Mononuclear cell (primary cell): ENCODE data around the gene RYR2. TPM values are rescaled to one million over a fixed set of nuclear protein-coding genes. Genes with fewer than 3 reads are reported as not detected.

Experiments
- H3K27me3 ChIP-seq: 2 replicates; pipeline ENCODE4 v1.6.0; 2011; ENCODE audit warnings: low read length, control low read depth; ENCODE audit not compliant: insufficient read depth
- H3K4me1 ChIP-seq: 2 replicates; pipeline ENCODE4 v1.5.1; 2011; ENCODE audit warnings: mild to moderate bottlenecking, low read length, control low read depth; ENCODE audit not compliant: insufficient read depth
- H3K4me3 ChIP-seq: 2 replicates; pipeline ENCODE4 v1.5.1; 2011; ENCODE audit warnings: mild to moderate bottlenecking, low read length, moderate library complexity
- H3K9me3 ChIP-seq: 2 replicates; pipeline ENCODE4 v1.5.1; 2011; ENCODE audit warnings: low read depth, mild to moderate bottlenecking, control low read depth, low read length
- total RNA-seq: library from RNA; depleted of rRNA; stranded (reverse); fragments of >200 nt; gene quantifications from one replicate; pipeline ENCODE4 v1.2.3, GENCODE V29; 2012

The RYR2 gene
- total RNA-seq, 1 donor = 0.21 TPM

DNA sequence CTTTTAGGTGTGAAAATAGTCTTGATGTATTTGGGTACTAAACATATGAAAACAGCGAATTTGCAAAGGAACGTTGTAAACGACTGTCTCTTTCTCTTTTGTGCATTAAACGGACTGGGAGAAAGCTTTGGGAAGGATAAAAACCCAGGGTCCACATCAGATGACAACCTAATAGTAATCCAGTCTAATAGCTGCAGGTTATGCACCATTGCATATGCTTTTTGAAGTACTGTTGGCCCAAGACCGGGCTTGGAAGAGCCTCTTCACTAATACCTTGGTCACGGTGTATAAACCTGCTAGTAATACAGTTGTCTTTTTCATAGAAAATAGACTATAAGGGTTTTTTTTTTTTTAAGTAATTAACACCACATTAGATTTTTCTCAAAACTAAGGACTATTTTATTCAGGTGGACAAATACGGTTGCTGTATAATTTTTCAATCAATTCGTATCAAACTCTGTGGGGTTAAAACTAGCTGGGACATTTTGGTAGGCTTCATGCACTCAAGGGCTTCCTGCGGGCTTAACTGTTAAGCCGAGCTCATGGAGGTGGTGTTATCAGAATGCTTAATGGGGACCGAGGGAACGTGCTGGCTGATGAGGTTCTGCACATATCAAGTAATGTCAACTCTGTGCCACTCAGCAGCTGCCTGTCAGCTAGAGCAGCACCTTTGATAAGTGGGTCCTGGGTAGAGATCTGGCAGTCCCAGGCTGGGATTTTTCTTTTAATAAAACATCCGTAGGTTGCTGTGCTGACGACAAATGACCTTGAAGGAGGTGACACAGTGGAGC, 2.1 kb downstream of the RYR2 start:
- no peaks in the 10 kb centered on the region for H3K9me3 ChIP-seq
- no peak overlapping the region for H3K4me3 ChIP-seq
- peaks cover 65% of the 10 kb centered on the region for H3K27me3 ChIP-seq
- no peaks in the 10 kb centered on the region for H3K4me1 ChIP-seq

DNA sequence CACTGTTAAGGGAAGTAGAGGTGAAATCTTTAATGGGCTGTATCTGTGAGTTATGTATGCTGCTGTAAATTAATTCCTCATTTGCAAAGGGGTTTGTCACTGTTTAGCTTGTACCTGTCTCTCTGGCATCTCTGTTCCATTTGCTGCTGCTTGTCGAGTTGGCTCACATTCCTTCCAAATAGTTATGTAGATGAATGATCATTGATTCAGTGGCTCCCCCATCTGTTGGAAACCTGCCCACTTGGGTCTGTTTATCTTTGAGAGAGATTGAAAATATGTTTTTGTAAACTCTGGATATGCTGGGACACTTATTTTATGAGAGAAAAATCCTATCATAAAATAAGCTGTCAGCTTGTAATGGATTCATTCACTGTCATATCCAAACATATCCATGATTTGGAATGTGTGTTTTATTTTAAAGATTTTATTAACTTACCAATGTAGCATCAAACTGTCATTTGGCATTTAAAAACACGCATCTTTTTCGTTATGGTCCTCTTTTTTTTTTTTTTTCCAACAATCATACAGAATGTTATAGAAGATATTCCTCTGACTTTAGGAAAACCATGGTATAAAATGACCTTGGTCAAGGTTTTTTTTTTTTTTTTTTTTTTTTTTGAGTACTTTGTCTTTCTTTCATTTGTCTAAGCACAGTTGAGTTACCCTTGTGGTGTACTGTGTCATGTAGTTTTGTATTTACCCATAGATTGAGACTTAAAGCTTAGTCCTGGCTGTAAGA, 3.5 kb downstream of the RYR2 start:
- Histone ChIP-seq H3K27me3 (peaks cover 56% of the 10 kb centered on the region), H3K9me3 (no peaks in the 10 kb centered on the region), H3K4me3 (no peak overlapping the region), H3K4me1 (no peaks in the 10 kb centered on the region)

DNA sequence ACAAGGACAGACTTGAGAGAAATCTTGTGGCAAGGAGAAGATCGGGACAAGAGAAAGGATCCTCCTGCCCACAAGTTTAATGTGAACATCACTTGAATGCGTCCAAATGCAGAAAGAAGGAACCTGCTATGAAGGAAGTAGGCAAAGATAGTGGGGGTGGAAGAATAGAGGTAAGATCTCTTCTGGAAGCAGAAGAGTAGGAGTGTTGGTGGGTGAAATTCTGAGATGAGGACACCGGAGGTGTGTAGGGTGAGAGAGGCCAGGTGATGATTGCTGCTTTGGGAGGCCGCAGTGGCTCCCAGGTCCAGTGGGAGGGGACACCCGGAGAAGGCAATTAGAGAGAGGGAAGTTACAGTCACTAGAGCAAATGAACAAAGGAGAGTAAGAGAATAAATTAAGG, 6.8 kb downstream of the RYR2 start:
- Histone ChIP-seq H3K27me3 (peaks cover 28% of the 10 kb centered on the region), H3K4me3 (no peak overlapping the region), H3K9me3 (no peaks in the 10 kb centered on the region), H3K4me1 (no peaks in the 10 kb centered on the region)

DNA sequence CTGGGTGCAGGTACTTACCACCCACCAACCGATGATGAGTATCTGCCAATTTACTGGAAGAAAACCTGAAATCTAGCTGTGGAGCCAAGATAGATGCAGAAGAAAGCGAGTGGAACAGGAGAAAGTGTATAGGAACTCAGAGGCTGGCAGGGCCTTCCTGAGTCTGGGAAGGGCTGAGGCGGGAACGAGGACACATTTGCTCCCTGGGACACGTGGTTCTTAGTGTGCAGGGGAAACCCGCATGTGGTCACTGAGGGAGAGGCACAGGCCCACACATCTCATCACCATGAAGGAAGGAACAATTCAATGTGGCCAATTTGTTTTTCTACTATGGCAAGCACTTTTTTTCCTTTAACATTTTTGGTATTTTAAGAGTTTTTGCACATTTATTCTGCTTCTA, 8.2 kb downstream of the RYR2 start:
- no peak overlapping the region for H3K4me3 ChIP-seq
- H3K4me1 ChIP-seq = no peaks in the 10 kb centered on the region
- H3K9me3 ChIP-seq = no peaks in the 10 kb centered on the region
- peaks cover 14% of the 10 kb centered on the region for H3K27me3 ChIP-seq

DNA sequence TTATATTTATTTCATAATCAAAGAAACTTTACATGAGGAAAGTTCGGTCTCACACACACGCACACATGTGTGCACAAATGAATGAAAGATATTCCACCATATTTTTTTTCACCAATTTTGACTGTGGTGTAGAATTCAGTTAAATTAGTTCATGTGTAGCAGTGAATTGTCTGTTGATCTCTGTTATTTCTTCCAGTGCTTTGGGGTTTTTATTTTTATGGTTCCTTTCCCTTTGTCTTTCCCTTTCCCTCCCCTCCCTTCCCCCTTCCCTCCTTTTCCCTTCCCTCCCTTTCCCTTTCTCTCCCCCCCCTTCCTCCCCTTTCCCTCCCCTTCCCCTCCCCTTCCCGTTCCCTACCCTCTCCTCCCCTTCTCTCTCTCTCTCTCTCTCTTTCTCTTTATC, 8.9 kb downstream of the RYR2 start:
- no peak overlapping the region for H3K4me3 ChIP-seq
- H3K27me3 ChIP-seq = peaks cover 7% of the 10 kb centered on the region
- no peaks in the 10 kb centered on the region for H3K4me1 ChIP-seq
- no peaks in the 10 kb centered on the region for H3K9me3 ChIP-seq

DNA sequence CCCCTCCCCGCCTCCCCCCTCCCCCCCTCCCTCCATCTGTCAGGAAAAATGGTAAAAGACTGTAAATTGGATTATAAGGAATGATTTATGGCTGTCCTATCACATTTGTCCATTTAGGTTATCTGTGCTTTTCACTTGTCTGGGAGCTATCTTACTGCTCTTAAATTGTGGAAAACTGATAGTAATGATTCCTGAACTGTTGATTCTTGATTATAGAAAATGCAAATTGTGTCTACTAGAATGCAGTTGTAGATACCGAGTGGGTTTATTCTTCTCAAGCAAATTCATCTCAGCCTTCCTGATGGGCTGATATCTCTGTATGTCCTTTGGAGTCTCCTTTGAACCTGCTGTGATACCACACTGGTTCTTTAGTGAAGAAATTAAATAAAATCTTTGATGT, 12.3 kb downstream of the RYR2 start:
- Histone ChIP-seq H3K27me3 (no peaks in the 10 kb centered on the region), H3K9me3 (no peaks in the 10 kb centered on the region), H3K4me1 (no peaks in the 10 kb centered on the region), H3K4me3 (no peak overlapping the region)

DNA sequence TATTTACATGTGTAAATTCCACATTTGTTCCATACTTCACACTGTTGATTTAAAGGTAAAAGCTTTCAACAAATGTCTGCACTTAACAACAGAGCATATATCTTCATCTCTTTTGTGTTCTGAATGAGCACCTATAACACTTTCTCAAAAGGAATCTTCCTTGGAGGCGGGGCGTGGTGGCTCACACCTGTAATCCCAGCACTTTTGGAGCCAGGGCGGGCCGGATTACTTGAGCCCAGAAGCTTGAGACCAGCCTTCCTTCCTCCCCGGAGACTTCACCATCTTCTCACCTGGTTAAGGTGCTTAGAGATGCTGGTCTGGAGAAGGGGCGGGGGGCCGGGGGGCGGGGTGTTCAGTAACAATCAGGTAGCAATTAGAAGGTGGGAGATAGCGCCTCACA, 16.5 kb downstream of the RYR2 start:
- Histone ChIP-seq H3K27me3 (no peaks in the 10 kb centered on the region), H3K9me3 (no peaks in the 10 kb centered on the region), H3K4me3 (no peak overlapping the region), H3K4me1 (no peaks in the 10 kb centered on the region)

DNA sequence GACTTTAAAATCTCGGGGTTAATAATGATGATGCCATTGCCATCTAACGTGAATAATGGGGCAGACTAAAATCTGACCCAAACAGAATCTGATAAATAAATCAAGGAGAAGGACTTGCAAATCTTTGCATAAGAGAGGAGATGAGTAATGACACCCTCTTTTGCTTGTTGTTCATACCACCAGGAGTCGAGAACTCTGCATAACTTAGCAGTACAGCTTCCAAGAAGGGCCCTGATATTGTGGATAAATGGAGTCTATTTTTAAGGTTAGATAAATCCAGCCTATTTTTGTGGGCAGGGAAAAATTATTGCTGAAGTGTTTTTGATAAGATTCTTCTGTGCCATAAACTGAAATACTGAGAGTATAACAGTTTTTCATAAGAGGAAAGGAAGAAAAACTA, 17.3 kb downstream of the RYR2 start:
- no peaks in the 10 kb centered on the region for H3K27me3 ChIP-seq

DNA sequence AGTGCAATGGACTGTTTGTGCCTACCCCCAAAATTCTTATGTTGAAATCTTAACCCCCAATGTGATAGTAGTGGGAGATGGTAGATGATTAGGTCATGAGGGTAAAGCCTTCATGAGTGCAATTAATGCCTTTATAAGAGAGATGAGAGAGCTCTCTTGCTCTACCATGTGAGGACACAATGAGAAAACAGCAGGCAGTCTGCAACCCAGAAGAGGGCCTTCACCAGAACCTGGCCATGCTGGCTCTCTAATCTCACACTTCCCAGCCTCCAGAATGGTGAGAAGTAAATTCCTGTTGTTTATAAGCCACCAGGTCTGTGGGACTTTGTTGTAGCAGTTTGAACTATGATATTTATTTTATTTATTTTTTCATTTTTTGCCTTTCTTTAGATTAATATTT, 21.0 kb downstream of the RYR2 start:
- H3K27me3 ChIP-seq = no peaks in the 10 kb centered on the region
- no peaks in the 10 kb centered on the region for H3K9me3 ChIP-seq
- no peaks in the 10 kb centered on the region for H3K4me1 ChIP-seq
- no peak overlapping the region for H3K4me3 ChIP-seq

More for the DNA sequence above, 17.3 kb downstream of the RYR2 start:
- Histone ChIP-seq H3K9me3 (no peaks in the 10 kb centered on the region), H3K4me1 (no peaks in the 10 kb centered on the region), H3K4me3 (no peak overlapping the region)

DNA sequence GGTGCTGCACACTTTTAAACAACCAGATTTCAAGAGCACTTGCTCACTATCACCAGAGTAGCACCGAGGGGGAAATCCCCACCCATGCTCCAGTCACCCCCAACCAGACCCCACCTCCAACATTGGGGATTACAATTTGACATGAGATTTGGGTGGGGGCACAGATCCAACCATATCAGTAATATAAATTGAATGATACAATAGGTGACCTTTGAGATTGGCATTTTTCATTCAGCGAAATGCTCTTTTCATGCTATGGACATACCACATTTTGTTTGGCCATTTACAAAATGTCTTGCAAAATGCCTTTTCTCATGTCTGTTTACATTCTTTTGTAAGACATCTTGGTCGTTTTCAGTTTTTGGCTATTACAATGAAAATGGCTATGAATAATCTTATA, 23.9 kb downstream of the RYR2 start:
- no peaks in the 10 kb centered on the region for H3K4me1 ChIP-seq
- no peaks in the 10 kb centered on the region for H3K9me3 ChIP-seq
- no peak overlapping the region for H3K4me3 ChIP-seq
- H3K27me3 ChIP-seq = no peaks in the 10 kb centered on the region

DNA sequence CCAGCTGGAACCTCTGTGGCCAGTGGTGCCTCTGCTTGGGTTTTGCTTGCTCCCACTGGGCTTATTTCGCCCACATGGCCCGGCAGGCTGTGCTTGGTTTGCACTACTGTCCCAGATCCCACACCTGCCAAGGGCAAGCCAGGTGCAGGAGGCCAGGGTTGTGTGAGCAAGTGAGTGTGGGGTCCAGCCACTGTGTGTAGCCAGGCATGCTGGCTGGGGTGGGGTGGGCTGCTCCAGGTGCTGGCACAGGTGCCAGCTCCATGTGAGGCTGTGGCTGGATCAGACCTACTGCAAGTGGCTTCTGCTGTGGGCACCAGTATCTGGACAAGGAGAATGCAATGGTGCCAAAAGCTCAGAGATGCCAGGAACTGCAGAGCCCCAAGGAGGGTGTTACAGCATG, 28.5 kb downstream of the RYR2 start:
- no peaks in the 10 kb centered on the region for H3K9me3 ChIP-seq
- no peaks in the 10 kb centered on the region for H3K4me1 ChIP-seq
- H3K4me3 ChIP-seq = no peak overlapping the region
- no peaks in the 10 kb centered on the region for H3K27me3 ChIP-seq

DNA sequence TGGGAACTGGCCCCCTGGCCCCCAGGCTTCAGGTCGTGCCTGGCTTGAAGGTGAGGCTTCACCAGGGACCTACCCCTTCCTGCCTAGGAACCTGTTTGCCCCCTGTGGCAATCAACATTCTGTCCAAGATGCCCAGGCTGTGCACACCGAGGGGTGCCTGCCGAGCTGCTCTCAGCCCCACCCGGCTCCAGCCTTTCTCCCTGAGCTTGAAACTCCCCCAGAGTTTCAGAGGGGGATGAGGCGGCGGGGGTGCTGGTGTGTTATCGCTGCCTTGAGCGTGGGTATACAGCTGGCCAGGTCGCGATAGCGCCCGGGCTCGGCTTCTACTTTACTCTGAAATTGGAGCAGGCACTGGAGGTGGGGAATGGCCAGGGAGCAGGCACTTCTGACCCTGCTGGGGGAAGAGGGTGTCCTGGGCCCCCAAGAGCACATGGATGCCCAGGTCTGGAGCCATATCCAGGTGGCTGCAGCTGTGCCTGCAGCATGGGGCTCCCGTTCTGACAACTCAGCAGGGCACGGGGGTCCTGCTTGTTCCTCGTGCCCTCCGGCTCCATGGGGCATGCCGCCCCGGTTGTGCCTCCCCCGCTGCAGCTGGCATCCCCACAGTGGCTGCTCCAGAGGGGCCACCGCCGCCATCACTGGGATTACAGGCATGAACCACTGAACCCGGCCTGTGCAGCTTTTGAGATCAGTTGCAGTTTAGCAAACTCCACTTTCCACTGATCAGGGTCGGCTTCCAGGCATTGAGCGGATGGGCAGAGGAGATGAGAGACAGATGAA, 29.8 kb downstream of the RYR2 start:
- Histone ChIP-seq H3K4me3 (no peak overlapping the region), H3K9me3 (no peaks in the 10 kb centered on the region), H3K27me3 (no peaks in the 10 kb centered on the region), H3K4me1 (no peaks in the 10 kb centered on the region)

DNA sequence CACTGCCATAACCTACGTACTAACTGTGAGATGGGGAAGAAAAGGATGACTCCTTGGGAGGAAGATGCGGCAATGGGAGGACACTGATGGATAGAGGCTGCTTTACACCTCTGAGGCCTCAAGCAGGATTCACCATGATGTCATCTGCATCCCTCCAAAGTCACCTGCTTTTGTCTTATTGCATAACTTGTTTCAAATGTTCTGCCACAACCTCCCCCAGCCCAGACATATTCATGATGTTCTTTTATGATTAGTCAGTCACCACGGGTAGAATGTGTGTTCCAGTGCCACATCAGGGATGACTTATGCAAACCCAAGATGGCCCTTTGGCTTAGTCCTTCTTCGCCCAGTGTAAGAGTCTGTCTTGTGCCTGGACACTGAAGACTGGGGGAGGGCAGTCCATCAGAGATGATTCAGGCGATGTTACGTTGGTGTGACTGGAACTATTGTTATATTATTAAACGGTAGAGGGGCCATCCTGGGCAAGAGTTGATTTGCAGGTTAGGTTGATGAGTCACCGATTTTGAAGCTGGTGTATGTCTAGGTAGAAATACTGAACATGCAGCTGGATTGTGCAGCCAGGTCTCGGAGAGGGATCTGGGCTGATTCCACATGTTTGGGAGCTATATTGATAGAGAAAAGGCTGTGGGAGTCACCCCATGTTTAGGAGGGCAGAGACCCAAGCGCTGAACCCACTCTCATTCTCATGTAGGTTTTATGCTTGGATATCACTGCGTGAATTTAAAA, 32.6 kb downstream of the RYR2 start:
- Histone ChIP-seq H3K4me3 (no peak overlapping the region), H3K4me1 (no peaks in the 10 kb centered on the region)

DNA sequence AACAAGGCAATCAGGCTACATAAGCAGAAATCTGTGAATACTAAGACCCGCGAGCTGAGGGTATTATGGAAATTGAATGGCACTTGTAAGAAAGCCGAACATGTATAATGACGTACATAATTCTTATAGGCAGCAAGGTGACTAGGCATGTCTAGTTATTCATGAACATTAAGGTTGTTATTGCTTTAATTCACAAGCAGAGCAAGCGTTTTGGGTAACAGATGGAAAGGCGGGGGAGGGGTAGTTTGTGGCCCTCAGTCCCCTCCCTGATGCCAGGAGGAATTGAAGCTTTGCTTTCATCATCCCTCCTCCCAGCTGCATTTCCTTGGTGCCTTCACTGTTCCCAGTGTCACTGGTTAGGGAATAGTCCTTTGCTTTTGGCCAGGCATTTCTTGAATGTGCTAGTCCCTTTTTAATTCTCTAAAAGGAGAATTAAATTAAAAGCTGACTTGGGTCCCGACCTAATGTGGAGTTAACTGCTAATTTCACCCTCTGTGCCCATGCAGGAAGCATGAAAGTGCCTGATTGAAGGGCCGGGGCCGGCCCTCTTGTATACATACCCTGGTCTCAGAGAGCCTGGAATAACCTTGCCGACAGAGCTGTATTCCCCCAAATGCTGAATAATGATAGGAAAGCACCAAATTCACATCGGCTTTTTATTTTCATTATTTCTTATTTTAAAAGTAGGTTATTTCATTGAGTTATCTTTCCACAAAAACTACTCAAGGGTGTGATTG, 42.5 kb downstream of the RYR2 start:
- Histone ChIP-seq H3K9me3 (no peaks in the 10 kb centered on the region), H3K27me3 (no peaks in the 10 kb centered on the region), H3K4me1 (no peaks in the 10 kb centered on the region), H3K4me3 (no peak overlapping the region)

More for the DNA sequence above, 32.6 kb downstream of the RYR2 start:
- H3K27me3 ChIP-seq = no peaks in the 10 kb centered on the region
- no peaks in the 10 kb centered on the region for H3K9me3 ChIP-seq
